GM21619 (cell line): Measurements from ENCODE around the gene TIMM22.

ENCODE experiments used
- ATAC-seq: cut with Tn5 transposase; IDR thresholded peaks from one replicate; pipeline ENCODE4 v1.9.1; 2021; ENCODE audit not compliant: unreplicated experiment

The TIMM22 gene

DNA sequence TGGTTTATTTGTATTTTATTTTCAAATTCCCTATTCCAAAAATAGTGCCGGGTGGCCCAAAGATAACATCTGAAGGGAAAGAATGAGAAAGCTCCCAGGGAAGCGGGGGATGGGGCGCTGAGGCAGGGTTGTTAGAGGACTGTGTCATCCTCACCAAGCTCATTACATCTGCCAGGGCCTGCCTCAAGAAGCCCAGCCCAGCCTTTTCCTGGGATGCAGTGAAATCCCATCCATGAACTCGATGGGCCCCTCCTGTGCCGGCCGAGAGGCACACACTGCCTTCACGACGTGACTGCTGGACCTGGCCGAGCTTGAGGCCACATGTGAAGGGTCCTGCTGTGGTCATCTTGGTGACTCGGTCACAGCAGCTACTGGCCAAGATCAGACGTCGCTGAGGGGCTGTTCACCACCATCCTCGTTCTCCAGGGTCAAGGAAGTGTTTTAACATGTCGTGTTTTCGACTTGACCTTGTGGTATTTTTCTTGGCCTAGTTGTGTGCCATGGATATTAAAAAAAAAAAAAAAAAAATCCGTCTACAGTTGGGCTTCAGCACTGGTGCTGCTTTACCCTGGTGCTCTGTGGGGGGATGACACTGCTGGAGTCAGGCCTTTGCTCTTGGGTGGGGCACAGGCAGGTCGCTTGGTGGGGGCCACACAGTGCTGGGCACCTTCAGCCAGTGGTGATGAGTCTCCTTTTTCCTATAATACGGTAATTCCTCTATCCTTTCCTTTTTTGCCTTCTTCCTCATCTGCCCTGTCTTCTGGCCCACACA, 4.9 kb downstream of the TIMM22 start:
- ATAC-seq, result no peak

DNA sequence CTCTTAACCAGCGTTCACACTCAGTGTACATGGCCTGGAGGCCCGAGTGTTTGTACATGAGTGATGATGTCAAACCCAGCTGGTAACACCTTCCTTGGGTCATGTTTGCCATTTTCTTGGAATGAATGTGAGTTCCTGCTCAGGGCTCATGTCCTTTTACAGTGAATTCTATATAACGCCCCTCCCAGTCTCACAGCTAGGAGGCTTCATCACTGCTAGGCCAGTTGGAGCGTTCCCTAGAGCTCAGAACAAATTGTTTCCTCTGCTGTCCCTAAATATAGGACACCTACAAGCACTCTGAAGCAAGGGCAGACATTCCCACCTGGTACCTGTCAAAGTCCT, 5.5 kb downstream of the TIMM22 start:
- ATAC-seq, result no peak

DNA sequence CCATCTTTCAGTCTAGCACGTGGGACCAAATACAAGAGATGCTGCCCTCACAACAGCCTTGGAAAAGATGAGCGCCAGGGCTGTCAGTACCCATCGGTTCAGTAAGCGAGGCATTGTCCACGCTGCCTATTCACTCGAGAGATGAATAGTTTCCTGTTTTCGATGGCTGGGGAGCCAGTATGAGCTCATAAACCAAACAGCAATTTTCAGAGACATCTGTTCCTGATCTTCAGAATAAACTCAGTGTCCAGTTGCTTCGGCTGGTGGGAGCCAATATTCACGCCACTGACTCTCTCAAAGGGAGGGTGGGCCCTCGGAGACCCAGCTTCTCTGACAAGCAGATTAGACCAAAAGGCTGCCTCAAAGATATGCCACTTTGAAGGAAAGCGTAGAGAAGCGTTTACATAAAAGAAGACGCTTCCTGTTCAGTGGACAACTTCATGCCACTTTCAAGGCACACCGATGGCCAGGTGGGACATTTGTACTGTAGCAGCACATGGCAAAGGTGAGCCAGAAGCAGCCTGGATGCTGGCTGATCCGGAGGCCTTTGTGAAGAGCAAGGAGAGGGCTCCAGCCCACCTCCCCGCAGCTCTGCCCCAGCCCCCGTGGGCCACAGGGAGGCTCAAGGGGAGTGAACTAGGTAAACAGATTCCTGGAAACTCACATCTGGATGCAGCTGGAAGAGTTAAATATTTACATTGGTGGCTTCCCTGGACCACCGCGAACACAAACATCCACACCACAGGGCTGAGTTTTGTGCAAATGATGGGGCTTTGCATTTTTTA, 6.0 kb downstream of the TIMM22 start:
- no peak for ATAC-seq

DNA sequence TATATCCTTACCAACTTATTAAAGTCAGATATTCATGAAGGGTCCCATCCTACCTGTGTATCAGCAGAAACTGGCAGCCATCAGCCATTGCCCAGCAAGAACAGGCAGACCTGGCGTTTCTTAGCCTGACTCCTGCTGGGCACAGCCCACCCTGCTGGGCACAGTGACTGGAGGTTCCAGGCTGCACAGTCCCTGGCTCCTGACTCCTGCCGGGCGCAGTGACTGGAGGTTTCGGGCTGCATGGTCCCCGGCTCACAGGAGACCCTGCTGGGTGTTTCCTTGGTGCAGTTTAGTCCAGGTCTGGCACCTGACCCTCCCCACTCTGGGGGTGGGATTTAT, 6.7 kb downstream of the TIMM22 start:
- no peak for ATAC-seq

DNA sequence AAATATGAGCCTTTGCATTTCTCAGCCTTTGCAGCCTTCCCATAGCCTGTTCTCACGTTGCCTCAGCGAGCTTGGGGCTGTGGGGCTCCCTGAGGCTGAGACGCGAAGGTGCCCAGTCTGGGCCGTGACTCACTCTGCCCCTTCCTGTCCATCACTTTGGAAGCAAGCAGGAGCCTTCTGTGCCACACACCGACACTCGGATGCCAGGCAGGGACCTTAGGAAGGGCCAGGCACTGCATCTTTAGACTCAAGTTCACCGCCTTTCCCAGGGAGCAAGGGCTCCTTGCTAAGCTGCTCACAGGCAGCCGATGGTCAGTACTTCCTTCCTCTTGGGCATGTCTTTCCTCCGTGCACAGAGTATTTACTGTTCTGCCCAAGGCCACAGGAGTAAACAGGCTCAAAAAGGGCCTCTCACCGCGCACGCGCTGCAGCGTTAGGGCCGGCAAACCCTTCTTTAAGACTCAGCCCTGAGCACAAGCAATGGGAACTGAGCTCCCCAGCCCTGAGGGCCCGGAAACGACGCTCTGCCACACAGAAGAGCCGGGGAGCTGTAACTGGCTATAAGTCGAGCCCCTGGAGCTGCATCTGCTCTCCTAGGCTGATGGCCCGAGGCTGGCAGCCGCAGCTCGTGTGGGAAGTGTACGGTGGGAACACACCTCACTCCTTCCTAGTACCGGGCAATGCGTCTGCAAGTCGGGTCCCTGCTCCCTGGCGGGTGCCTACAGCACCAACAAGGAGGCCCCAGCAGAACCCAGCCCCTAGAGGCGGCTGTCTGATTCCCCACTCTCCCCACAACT, 7.2 kb downstream of the TIMM22 start:
- no peak for ATAC-seq

DNA sequence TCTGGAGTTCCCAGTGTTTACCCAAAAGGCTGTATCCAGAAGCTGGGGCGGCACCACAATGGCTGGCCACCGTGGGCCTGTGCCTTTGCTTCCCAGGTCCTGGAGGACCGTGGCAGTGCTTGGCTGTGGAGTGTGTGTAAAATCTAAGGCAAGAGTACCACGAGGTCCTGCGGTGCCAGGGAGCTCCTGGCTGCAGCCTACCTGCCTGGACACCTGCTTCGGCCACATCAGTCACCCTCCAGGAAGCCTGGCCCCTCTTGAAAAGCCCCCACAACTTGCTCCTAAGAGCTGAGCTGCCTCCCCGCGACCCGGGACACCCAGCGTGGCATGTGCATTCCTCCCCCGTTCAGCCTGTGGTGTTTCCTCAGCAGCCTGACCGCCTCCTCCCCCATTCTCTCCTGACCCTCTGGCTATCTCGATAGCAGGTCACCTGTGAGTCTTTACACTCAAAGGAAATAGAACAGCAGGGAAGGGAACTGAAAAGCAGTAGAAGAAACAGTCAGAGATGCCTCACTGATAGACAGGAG, 7.9 kb downstream of the TIMM22 start:
- ATAC-seq, result no peak

DNA sequence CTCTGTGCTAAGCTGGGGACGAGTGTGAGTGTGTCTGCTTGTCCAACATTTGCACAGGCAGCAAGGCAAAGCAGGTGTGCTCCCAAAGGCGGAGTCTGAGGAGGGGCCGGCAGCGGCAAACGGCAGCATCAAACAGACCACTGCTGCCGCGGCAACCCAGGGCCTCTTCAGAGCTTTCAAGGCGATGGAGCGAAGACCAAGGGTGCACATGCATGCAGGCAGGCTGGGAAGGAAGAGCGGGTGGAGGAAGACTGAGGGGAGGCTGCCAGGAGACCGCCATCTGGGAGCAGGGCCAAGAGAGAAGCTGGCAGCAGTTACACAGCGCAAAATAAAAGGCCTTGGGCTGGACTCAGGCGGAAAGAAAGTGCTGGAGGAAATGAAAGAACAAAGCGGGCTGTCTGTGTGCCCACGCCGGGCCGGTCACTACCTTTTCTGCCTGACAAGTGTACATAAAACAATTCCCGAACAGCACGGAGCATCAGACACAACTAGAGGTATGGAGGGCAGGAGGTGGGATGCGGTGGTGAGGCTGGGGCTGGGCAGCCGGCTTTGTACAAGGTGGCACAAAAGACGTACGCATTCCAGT, 8.5 kb downstream of the TIMM22 start:
- ATAC-seq, result no peak

DNA sequence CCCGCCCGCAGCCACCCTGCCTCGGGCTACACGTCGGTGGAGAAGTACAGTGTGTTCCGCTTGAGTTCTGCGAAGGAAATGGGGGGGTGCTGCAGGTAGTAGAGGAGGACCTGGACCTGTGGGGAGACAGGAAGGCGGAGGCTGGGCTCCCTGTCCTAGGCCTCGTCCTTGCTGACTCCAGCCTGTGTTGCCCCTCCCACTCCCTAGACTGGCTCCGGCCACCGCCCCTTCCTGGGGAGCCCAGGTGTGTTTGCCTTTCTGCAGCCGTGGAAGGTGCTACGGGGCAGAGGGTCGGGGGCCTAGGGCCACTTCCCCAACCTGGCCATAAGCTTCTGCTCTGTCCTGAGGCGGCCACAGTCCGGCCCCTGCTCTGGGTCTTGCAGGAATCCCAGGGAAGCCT, 9.1 kb downstream of the TIMM22 start:
- no peak for ATAC-seq

DNA sequence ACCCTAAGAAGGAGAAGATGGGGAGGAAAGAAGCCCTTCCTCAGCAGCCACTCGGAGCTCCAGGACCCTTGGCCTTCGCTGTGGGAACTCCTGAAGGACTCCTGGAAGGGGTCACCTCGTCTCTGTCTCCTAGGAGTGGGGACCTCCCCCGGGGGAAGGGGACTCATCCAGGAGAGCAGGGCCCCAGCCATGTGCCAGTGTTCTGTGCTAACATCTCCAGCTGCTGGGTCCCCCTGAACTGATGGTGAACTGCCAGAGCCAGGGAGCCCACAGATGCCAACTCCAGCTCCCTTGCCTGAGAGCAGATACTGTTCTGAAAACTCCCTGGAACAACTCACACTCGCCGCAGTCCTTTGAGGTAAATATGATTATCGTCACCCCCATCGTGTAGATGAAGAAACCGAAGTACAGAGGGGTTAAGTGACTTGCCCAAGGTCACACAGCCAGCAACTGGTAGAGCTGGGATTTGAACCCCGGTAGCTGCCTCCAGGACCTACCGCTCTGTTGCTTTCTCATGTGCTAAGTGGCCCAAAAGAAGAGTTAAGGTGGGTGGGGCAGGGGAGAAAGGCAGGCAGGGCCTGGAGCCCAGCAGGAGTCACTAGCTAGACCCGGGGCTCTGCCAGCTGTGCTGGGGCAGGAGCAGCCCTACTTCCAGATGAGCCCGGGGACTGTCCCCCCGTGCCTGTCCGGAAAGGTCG, 10.5 kb downstream of the TIMM22 start:
- no peak for ATAC-seq

DNA sequence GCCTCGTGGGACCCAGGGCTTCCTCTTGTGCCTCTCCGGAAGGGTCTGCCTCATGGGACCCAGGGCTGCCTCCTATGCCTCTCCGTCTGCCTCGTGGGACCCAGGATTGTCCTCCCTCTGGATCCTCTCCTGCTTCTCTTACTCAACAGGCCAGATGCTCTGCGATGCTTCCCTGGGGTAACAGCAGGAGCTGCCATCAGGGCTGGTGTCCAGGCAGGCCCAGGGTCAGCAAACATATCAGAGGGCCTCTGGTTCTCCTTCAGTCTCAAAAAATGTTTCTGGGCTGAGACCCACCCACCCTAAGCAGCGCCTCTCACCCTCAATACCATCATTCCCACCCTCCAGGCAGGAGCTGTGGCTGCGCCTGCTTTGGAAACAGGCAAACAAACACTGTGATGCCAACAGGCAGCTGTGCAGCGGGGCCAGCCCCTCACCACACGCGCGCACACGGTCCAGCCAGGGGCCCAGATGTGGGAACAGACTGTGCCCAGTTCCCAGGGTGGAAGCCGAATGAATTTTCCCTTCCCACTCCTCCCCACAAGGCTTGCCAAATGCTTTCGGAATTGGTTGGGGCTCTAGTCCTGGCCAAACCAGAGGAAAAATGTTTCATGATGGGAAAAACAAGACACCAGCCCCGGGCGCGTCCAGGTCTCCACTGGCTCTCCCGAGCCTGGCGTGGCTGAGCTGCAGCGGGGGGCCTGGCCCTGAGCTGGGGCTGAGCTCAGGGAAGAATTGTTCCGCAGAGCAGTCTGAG, 11.3 kb downstream of the TIMM22 start:
- ATAC-seq, result no peak

DNA sequence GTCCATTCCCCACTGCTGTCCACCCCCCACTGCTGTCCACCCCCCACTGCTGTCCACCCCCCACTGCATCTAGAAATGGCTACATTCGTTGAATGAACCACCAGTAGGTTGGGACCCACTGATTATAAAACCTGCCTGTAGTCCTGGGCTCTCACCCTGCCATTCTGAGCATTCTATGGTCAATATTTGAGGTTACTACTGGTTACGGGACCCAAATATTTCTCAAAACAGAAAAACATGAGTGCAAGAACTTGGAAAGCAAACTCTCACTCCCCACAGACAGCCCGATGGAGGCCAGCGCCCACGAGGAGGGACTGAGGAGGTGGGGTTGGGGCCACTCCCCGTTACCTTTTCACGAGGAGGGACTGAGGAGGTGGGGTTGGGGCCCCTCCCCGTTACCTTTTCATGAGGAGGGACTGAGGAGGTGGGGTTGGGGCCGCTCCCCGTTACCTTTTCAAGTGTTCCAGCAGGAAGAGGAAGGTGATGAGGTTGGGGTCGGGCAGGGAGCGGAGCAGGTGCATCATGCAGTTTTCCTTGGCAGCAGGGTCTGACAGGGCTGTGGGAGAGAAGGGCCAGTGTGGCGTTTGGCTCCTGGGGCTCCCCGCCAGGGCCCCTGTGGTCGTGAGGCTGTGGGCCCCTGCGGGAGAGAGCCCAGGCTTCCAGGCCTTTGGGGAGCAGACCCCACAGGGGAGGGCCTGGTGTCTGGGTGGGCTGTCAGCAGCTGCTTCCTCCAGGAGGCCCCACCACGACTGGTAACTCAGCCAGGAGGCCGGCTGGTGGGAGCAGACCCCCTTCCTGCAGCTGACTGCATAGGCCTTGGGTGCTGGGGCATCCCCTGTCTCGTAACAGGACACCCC, 12.5 kb downstream of the TIMM22 start:
- ATAC-seq, result no peak

DNA sequence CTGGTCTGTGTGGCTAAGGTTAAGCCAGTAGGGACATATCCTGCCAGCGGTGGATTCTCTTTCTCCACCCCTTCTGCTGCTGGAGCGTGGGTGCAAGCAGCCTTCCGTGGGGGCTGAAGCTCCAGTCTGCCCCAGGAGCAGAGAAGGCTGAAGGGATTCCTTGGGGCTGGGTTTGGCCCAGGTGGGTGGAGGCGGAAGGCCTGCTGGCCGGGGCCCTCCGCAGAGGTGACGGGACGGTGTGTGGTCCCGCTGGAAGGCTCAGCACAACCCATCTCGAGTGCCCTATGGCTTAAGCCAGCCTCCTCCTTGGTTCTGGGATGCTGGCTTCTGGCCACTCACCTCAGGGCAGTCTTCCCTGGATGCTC, 13.1 kb downstream of the TIMM22 start:
- no peak for ATAC-seq

DNA sequence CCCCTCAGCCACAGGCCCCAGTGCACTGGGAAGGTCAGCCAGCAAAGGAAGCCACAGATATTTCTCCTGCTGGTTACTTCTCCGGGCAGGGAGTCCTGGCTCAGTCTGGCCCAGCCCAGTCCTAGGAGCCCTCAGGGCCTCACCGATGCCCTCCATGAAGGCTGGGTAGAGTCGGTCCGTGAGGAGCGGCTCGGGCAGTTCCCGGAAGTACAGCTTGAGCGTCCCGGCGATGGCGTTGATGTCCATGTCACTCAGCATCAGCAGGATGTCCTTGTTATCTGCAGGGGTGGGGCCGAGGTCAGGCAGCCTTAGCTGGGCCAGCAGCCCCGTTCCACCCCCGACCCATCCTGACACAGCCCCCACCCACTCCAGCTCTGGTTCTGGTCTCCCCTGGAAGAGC, 13.7 kb downstream of the TIMM22 start:
- no peak for ATAC-seq

DNA sequence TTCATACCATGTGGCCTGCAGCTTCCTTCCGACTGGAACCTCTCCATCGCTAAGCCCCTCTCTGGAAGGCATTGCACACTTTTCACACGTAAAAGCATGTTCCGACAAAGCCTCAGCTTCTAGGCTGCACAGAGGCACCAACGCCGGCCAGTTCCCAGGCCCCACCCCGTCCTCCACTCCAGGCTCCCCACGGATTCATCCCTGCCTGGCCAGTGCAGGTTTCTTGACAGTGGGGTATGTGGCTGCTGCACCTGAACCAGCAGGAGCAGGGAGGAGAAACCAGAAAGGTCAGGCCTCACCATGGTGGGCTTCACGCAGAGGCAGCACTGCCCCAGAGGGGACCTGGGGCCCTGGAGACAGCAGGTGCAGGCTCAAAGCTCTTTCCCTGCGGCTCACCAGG, 14.2 kb downstream of the TIMM22 start:
- no peak for ATAC-seq

DNA sequence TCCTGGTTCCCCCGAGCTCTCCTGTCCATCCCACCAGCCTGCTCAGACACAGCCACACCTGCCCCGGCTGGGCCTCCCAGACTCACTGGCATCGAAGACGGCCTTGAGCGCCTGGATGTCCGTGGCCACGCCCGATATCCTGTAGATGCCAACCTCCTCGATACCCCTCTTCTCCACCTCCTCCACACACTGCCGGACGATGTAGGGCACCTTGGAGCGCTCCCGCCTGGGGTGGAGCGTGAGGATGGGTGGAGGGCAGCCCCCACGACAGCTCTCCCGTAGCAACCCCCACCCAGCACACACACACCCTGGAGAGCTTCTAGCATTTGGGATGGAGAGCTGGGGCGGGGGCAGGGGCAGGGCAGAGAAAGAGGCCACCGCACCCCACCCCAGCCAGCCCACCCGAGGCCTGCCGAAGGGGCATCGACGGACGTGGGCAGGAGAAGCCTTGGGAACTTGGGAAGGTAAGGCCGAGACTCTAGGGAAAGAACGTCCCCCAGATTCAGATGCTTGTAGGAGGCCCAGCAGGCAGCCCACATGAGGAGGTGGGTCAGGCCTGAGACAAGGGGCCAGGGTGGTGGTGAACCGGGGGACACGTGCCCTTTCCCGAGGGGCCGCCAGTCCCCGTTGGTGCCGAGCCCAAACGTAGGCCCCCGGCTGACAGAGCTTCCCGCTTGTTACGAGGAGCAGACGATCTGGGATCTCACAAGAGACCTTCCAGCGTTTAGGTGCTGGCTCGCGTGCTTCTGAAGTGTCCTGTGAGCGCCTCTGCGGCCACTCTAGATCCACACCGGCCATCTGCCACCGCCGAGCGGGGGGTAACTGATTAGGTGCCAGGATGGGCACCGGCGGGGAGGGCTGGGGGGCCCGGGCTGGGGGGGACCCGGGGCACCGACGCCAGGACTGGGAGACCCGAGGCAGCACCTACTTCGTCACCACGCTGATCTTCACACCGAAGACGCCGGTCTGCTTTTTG, 15.1 kb downstream of the TIMM22 start:
- ATAC-seq, result no peak

DNA sequence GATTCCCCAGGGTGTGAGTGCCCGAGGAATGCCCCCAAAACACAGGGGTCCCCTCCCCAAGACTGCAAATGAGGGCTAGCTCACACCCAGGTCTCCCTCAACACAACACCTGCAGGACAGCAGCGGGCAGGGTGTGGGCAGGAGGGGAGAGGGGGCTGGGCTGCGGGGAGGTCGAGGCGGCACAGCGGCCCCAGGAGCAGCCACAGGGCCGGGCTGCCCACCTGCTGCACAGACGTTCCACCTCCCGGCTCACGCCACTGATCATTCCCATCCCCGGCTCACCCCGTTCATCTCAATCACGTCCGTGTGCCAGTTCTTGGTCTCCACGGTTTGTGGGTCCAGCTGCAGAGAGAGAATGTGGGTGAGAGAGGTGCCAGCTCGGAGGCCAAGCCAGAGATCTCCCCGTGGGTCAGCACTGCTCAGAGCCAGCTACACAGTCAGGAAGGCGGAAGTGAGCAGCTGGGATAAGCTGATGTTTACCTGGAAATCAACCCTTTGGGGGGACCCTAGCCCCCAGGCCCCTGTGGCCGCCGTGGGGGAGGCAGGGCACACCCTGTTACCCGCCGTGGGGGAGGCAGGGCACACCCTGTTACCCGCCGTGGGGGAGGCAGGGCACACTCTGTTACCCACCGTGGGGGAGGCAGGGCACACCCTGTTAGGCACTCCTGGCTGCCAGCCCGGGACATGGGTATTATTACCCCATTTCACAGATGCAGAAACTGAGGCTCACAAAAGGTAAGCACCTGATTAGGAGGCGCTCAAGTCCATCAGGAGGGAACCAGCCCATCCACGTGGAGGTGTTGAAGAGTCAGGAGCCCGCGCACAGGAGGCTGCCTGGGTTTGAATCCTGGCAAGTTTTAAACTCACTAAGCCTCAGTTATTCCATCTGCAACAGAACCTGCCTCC, 16.1 kb downstream of the TIMM22 start:
- no peak for ATAC-seq

DNA sequence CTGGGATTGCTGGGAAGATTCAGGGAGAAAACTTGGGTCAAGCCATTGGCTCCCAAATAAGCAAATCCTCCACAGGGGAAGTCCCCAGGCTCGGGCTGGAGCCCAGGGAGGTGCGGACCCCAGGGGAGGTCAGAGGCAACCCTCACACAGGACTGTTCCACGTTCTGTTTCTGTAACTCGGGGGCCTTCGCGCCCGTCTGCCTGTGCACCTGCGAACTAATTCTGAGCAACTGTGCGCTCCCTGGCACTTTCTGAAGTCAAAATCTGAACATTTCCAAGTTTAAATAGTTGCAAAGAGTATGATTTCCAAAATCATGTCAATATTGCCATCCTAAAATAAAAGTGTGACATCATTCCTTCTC, 16.8 kb downstream of the TIMM22 start:
- no peak for ATAC-seq
